ENCODE data around the gene EPHA10.

Gene EPHA10

GRCh38 chr1:37734629-37735591, 30.0 kb downstream of the EPHA10 start:
- no peak for DNase-seq (ENCODE audit: low read depth)

- DNase-seq (ENCODE audit: low read depth), result no peak
Observed at GRCh38 chr1:37732111-37732780, 32.7 kb downstream of the EPHA10 start.

GRCh38 chr1:37731312-37732019, 33.5 kb downstream of the EPHA10 start:
- no peak for DNase-seq (ENCODE audit: low read depth)

- DNase-seq (ENCODE audit: low read depth), result no peak
Observed at GRCh38 chr1:37730376-37730775, 34.5 kb downstream of the EPHA10 start.

GRCh38 chr1:37728416-37728815, 36.5 kb downstream of the EPHA10 start:
- DNase-seq (ENCODE audit: low read depth), result no peak

GRCh38 chr1:37726751-37727585, 38.0 kb downstream of the EPHA10 start:
- DNase-seq (ENCODE audit: low read depth), result no peak

GRCh38 chr1:37725851-37726613, 38.9 kb downstream of the EPHA10 start:
- no peak for DNase-seq (ENCODE audit: low read depth)

GRCh38 chr1:37724575-37724974, 40.3 kb downstream of the EPHA10 start:
- no peak for DNase-seq (ENCODE audit: low read depth)

GRCh38 chr1:37723390-37724078, 41.4 kb downstream of the EPHA10 start:
- DNase-seq (ENCODE audit: low read depth), result no peak

GRCh38 chr1:37723072-37723389, 41.9 kb downstream of the EPHA10 start:
- no peak for DNase-seq (ENCODE audit: low read depth)

GRCh38 chr1:37722181-37723071, 42.5 kb downstream of the EPHA10 start:
- no peak for DNase-seq (ENCODE audit: low read depth)

GRCh38 chr1:37721565-37721964, 43.4 kb downstream of the EPHA10 start:
- DNase-seq (ENCODE audit: low read depth), result peak; percentile 17

- no peak for DNase-seq (ENCODE audit: low read depth)
Observed at GRCh38 chr1:37720231-37721130, 44.4 kb downstream of the EPHA10 start.

GRCh38 chr1:37719572-37720195, 45.2 kb downstream of the EPHA10 start:
- no peak for DNase-seq (ENCODE audit: low read depth)

GRCh38 chr1:37718901-37719571, 45.9 kb downstream of the EPHA10 start:
- DNase-seq (ENCODE audit: low read depth), result no peak

GRCh38 chr1:37718181-37718900, 46.6 kb downstream of the EPHA10 start:
- no peak for DNase-seq (ENCODE audit: low read depth)

GRCh38 chr1:37717631-37718030, 47.3 kb downstream of the EPHA10 start:
- DNase-seq (ENCODE audit: low read depth), result no peak
